ENCODE data around the gene MRGPRG. TPM values are rescaled to one million over a fixed set of nuclear protein-coding genes. Genes with fewer than 3 reads are reported as not detected.

MRGPRG gene
- total and polyA plus RNA-seq, 2 of the 8 experiments (the other 6 are each of a cell fraction or from before 2014, with no cell fraction given): not detected

GRCh38 chr11:3243880-3244279 lies 25.3 kb upstream of the MRGPRG start:
- no peak for DNase-seq (ENCODE audit: low read depth in 1 of 2, low spot score in 2 of 2)
- no peak for FAIRE-seq

More at GRCh38 chr11:3243880-3244279, 25.3 kb upstream of the MRGPRG start:
- no peak overlapping the region for H2BK12ac ChIP-seq (ENCODE audit: low read depth, low read length)
- no peak overlapping the region for H3K23ac ChIP-seq (ENCODE audit: insufficient read length)
- H2BK120ac ChIP-seq (replicated peaks; ENCODE audit: low read depth, low read length): no peak overlapping the region
- H3K79me2 ChIP-seq (ENCODE audit: control insufficient read depth in 1 of 2, insufficient read depth in 2 of 2, low read length in 2 of 2): no peaks in the 10 kb centered on the region
- H3K36me3 ChIP-seq (ENCODE audit: control insufficient read depth in 2 of 4, insufficient read depth in 4 of 4, low read length in 3 of 4): no peaks in the 10 kb centered on the region; a peak in 1 of 8 replicates
- no peaks in the 10 kb centered on the region for H4K20me1 ChIP-seq (replicated peaks in 1 of 2; ENCODE audit: control insufficient read depth in 1 of 2, insufficient read depth in 2 of 2, low read length in 2 of 2)
- peaks cover 5 to 21% of the 10 kb centered on the region in 2 experiments; a peak in 2 of 4 replicates for H3K9me3 ChIP-seq (ENCODE audit: insufficient read depth in 2 of 2, low read depth in 1 of 2, low read length in 1 of 2)
- no peaks in the 10 kb centered on the region for H3K79me1 ChIP-seq (ENCODE audit: low read depth, low read length)
- H4K91ac ChIP-seq (replicated peaks; ENCODE audit: insufficient read length, low read length): no peak overlapping the region
- H3K23me2 ChIP-seq (ENCODE audit: low read depth, low read length): no peaks in the 10 kb centered on the region
- no peak overlapping the region for H3K27ac ChIP-seq (ENCODE audit: low read depth, low read length)
- no peak overlapping the region for H3K4ac ChIP-seq (replicated peaks; ENCODE audit: insufficient read length, low read depth, low read length)
- WGBS, 2 experiments (ENCODE audit: extremely low coverage in 1 of 2, insufficient coverage in 1 of 2, insufficient read length in 1 of 2, insufficient replicate concordance in 2 of 2, low coverage in 1 of 2, low lambda C conversion rate in 2 of 2, missing lambda C conversion rate in 1 of 2): 95% methylated on average over 1 of the region's 1 CpG; no CpG with 5 or more reads in 1 of the 2 experiments
- H2BK15ac ChIP-seq (ENCODE audit: low read length): no peak overlapping the region
- H3K27me3 ChIP-seq (replicated peaks in 1 of 4; ENCODE audit: control insufficient read depth in 3 of 4, extremely low read depth in 1 of 4, insufficient read depth in 3 of 4, low read length in 3 of 4): no peaks in the 10 kb centered on the region
- no peak overlapping the region for H3K4me2 ChIP-seq (ENCODE audit: insufficient read depth in 1 of 2, low read depth in 2 of 2, low read length in 2 of 2)
- H3K18ac ChIP-seq (ENCODE audit: extremely low read depth, low read length): no peak overlapping the region
- no peak overlapping the region for H3K9ac ChIP-seq (replicated peaks in 1 of 4; ENCODE audit: extremely low read depth in 1 of 4, low read depth in 3 of 4, low read length in 3 of 4)
- ChIA-PET CTCF (ENCODE audit: partially characterized antibody) (interaction anchor here (1.2 kb wide), 1 partner anchor 20 kb away, joined by 3 read pairs; no protein-coding TSS in a partner anchor), POLR2A (ENCODE audit: partially characterized antibody) (no interaction called here)
- no peak overlapping the region for H4K8ac ChIP-seq (ENCODE audit: extremely low read depth, insufficient read depth, low read length)
- H2BK20ac ChIP-seq (ENCODE audit: low read length): no peak overlapping the region
- H2BK5ac ChIP-seq (ENCODE audit: low read depth, low read length): no peak overlapping the region
- TF ChIP-seq EGR1 (IDR thresholded peaks at IDR 0.05; ENCODE audit: borderline replicate concordance, low read depth, low read length) (no peak), CTCF (IDR thresholded peaks at IDR 0.05; ENCODE audit: control extremely low read depth in 1 of 3, insufficient read depth in 1 of 3, low read depth in 1 of 3, low read length in 3 of 3) (no peak), HDAC6 (IDR thresholded peaks at IDR 0.05; ENCODE audit: low read depth, low read length) (no peak)
- H4K5ac ChIP-seq (ENCODE audit: insufficient read length, low read depth, low read length): no peak overlapping the region
- H3K4me3 ChIP-seq (ENCODE audit: extremely low read depth in 1 of 4, insufficient read depth in 2 of 4, low read depth in 3 of 4, low read length in 4 of 4): no peak overlapping the region
- no peak overlapping the region for H2AFZ ChIP-seq (ENCODE audit: low read length)
- H3K4me1 ChIP-seq (replicated peaks in 1 of 4; ENCODE audit: control insufficient read depth in 3 of 4, insufficient read depth in 4 of 4, low read length in 3 of 4): peaks cover 0 to 4% (median 0%) of the 10 kb centered on the region in 4 experiments; a peak in 1 of 7 replicates
- H3K14ac ChIP-seq (ENCODE audit: insufficient read length): no peak overlapping the region
- no peak overlapping the region for H3K56ac ChIP-seq (replicated peaks; ENCODE audit: insufficient read length, low read depth, low read length)
- no peak overlapping the region for H2AK5ac ChIP-seq (ENCODE audit: low read depth, low read length)
